IPS-20b (cell line): ENCODE measurements around the gene DDX46.
"Not testable (repeated sequence)": the region's sequence is repeated elsewhere in the genome, so short reads cannot be mapped to it uniquely, and the experiment has no call there.

Experiments used
- H3K27ac ChIP-seq: one replicate; pipeline ENCODE4 v1.5.1; 2013; ENCODE audit warnings: low read length
- H3K27me3 ChIP-seq: 2 replicates; pipeline ENCODE4 v1.6.1; 2013; ENCODE audit warnings: mild to moderate bottlenecking, low read length, inconsistent platforms; ENCODE audit not compliant: insufficient read depth
- H3K36me3 ChIP-seq: 2 replicates; pipeline ENCODE4 v1.6.1; 2013; ENCODE audit warnings: low read depth, mild to moderate bottlenecking, inconsistent platforms, low read length, moderate library complexity; ENCODE audit not compliant: insufficient read depth
- H3K4me1 ChIP-seq: 2 replicates; pipeline ENCODE4 v1.6.1; 2013; ENCODE audit warnings: mild to moderate bottlenecking, control low read depth, inconsistent platforms, low read length, moderate library complexity; ENCODE audit not compliant: insufficient read depth
- H3K4me3 ChIP-seq: 2 replicates; pipeline ENCODE4 v1.5.1; 2013; ENCODE audit warnings: mild to moderate bottlenecking, low read length, inconsistent platforms
- H3K9ac ChIP-seq: 2 replicates; pipeline ENCODE4 v1.6.1; 2013; ENCODE audit warnings: low read depth, mild to moderate bottlenecking, inconsistent platforms, low read length, moderate library complexity
- H3K9me3 ChIP-seq: 2 replicates; pipeline ENCODE4 v1.6.1; 2013; ENCODE audit warnings: mild to moderate bottlenecking, low read depth, low read length, inconsistent platforms; ENCODE audit not compliant: insufficient read depth

DDX46 gene

GRCh38 chr5:134819407-134819963, 60.9 kb downstream of the DDX46 start:
- peaks cover 88% of the 10 kb centered on the region for H3K36me3 ChIP-seq
- H3K4me3 ChIP-seq, result no peak overlapping the region
- H3K27ac ChIP-seq, result no peak overlapping the region

GRCh38 chr5:134821841-134822240, 63.3 kb downstream of the DDX46 start:
- Histone ChIP-seq H3K4me3 (no peak overlapping the region), H3K27me3 (no peaks in the 10 kb centered on the region), H3K4me1 (no peaks in the 10 kb centered on the region), H3K9me3 (no peaks in the 10 kb centered on the region), H3K9ac (no peak overlapping the region), H3K27ac (no peak overlapping the region), H3K36me3 (peaks cover 88% of the 10 kb centered on the region)

More at GRCh38 chr5:134819407-134819963, 60.9 kb downstream of the DDX46 start:
- H3K9me3 ChIP-seq, result no peaks in the 10 kb centered on the region; the same call in 1 of the 2 replicates
- no peaks in the 10 kb centered on the region for H3K4me1 ChIP-seq
- H3K27me3 ChIP-seq, result no peaks in the 10 kb centered on the region
- H3K9ac ChIP-seq, result no peak overlapping the region

GRCh38 chr5:134824681-134825080, 66.1 kb downstream of the DDX46 start:
- no peaks in the 10 kb centered on the region for H3K4me1 ChIP-seq
- no peaks in the 10 kb centered on the region for H3K9me3 ChIP-seq
- H3K36me3 ChIP-seq, result peaks cover 88% of the 10 kb centered on the region
- H3K9ac ChIP-seq, result no peak overlapping the region
- H3K27me3 ChIP-seq, result no peaks in the 10 kb centered on the region
- H3K27ac ChIP-seq, result no peak overlapping the region
- no peak overlapping the region for H3K4me3 ChIP-seq

GRCh38 chr5:134825212-134825611, 66.6 kb downstream of the DDX46 start:
- Histone ChIP-seq H3K4me1 (no peaks in the 10 kb centered on the region), H3K27ac (no peak overlapping the region), H3K27me3 (no peaks in the 10 kb centered on the region), H3K9ac (no peak overlapping the region), H3K36me3 (peaks cover 84% of the 10 kb centered on the region), H3K9me3 (no peaks in the 10 kb centered on the region), H3K4me3 (no peak overlapping the region)

- no peak overlapping the region for H3K9ac ChIP-seq
- H3K27me3 ChIP-seq, result no peaks in the 10 kb centered on the region
- no peaks in the 10 kb centered on the region for H3K4me1 ChIP-seq
- no peak overlapping the region for H3K4me3 ChIP-seq
- peaks cover 73% of the 10 kb centered on the region for H3K36me3 ChIP-seq
- no peaks in the 10 kb centered on the region for H3K9me3 ChIP-seq
- no peak overlapping the region for H3K27ac ChIP-seq
Observed at GRCh38 chr5:134833340-134834032, 74.9 kb downstream of the DDX46 start.

GRCh38 chr5:134835623-134836022, 77.0 kb downstream of the DDX46 start:
- H3K36me3 ChIP-seq, result peaks cover 77% of the 10 kb centered on the region
- H3K27ac ChIP-seq, result no peak overlapping the region
- H3K27me3 ChIP-seq, result no peaks in the 10 kb centered on the region
- no peak overlapping the region for H3K4me3 ChIP-seq
- H3K9me3 ChIP-seq, result no peaks in the 10 kb centered on the region
- H3K4me1 ChIP-seq, result no peaks in the 10 kb centered on the region
- no peak overlapping the region for H3K9ac ChIP-seq

GRCh38 chr5:134837530-134838181, 79.1 kb downstream of the DDX46 start:
- Histone ChIP-seq H3K9me3 (no peaks in the 10 kb centered on the region), H3K9ac (no peak overlapping the region), H3K4me1 (no peaks in the 10 kb centered on the region), H3K27ac (no peak overlapping the region), H3K27me3 (no peaks in the 10 kb centered on the region), H3K4me3 (no peak overlapping the region), H3K36me3 (peaks cover 67% of the 10 kb centered on the region)

- not testable (repeated sequence) for H3K4me1 ChIP-seq, H3K9me3 ChIP-seq, H3K4me3 ChIP-seq, H3K27me3 ChIP-seq, H3K27ac ChIP-seq, H3K9ac ChIP-seq
- peaks cover 60% of the 10 kb centered on the region for H3K36me3 ChIP-seq
Observed at GRCh38 chr5:134838361-134838760, 79.8 kb downstream of the DDX46 start.

GRCh38 chr5:134840811-134841210, 82.2 kb downstream of the DDX46 start:
- no peak overlapping the region for H3K9ac ChIP-seq
- H3K27me3 ChIP-seq, result no peaks in the 10 kb centered on the region
- H3K9me3 ChIP-seq, result no peaks in the 10 kb centered on the region
- H3K4me3 ChIP-seq, result no peak overlapping the region
- H3K27ac ChIP-seq, result no peak overlapping the region
- peaks cover 5% of the 10 kb centered on the region for H3K4me1 ChIP-seq
- peaks cover 37% of the 10 kb centered on the region; the same call in 1 of the 2 replicates for H3K36me3 ChIP-seq

GRCh38 chr5:134844252-134844651, 85.7 kb downstream of the DDX46 start:
- Histone ChIP-seq H3K4me1 (peaks cover 5% of the 10 kb centered on the region), H3K27ac (no peak overlapping the region), H3K9ac (no peak overlapping the region), H3K9me3 (no peaks in the 10 kb centered on the region), H3K36me3 (peaks cover 11% of the 10 kb centered on the region; the same call in 1 of the 2 replicates), H3K27me3 (no peaks in the 10 kb centered on the region), H3K4me3 (no peak overlapping the region)

GRCh38 chr5:134845335-134845851, 86.8 kb downstream of the DDX46 start:
- Histone ChIP-seq H3K4me1 (peaks cover 5% of the 10 kb centered on the region), H3K9me3 (no peaks in the 10 kb centered on the region), H3K9ac (peak overlapping the region; percentile 84; the same call in 1 of the 2 replicates), H3K27me3 (no peaks in the 10 kb centered on the region), H3K4me3 (peak overlapping the region; percentile 77; the same call in 1 of the 2 replicates), H3K36me3 (peaks cover under 1% of the 10 kb centered on the region; the same call in 1 of the 2 replicates), H3K27ac (no peak overlapping the region)
